GM12878 (cell line): ENCODE results near the gene MYO1D. TPM values are rescaled to one million over a fixed set of nuclear protein-coding genes. Genes with fewer than 3 reads are reported as not detected.

Experiments used
- ATAC-seq: fragments of 200-7000 bp; cut with Tn5 transposase; 3 replicates; pipeline ENCODE4 v1.9.1; 2020; ENCODE audit warnings: mild to moderate bottlenecking, moderate library complexity
- BruUV-seq: library from RNA; stranded (reverse); fragments of 400-500 nt; replicated peaks from 2 replicates; lab custom pipeline; 2021; lab: Mats Ljungman, UMichigan
- CTCF ChIA-PET: fragments of 300-600 bp; sonication (Branson Sonifier 250); formaldehyde crosslinking; extraction: SDS; loops from one replicate; lab custom pipeline; 2021; ENCODE audit warnings: inconsistent platforms; lab: Yijun Ruan, JAX
- POLR2A ChIA-PET: fragments of 350-600 bp; formaldehyde crosslinking; extraction: SDS; loops from one replicate; lab custom pipeline; 2021; ENCODE audit warnings: inconsistent platforms; lab: Charles Lee
- RAD21 ChIA-PET: fragments of 300-600 bp; sonication (Branson Sonifier 250); formaldehyde crosslinking; loops from one replicate; lab custom pipeline; 2023; ENCODE audit warnings: antibody characterized with exemption; ENCODE audit not compliant: unreplicated experiment; lab: Charles Lee
- SMC1A ChIA-PET: fragments of 300-600 bp; sonication (Branson Sonifier 250); formaldehyde crosslinking; loops from one replicate; lab custom pipeline; 2023; ENCODE audit not compliant: unreplicated experiment, uncharacterized antibody; lab: Charles Lee
- DNase-seq: peaks from one replicate; pipeline ENCODE4 v3.0.0-alpha.2; 2011; ENCODE audit warnings: low read depth, low spot score
- FAIRE-seq: peaks from 3 replicates; lab custom pipeline; 2011; peaks lifted over from hg19 to GRCh38; lab: Jason Lieb, UNC
- H2AFZ ChIP-seq: 2 replicates; pipeline ENCODE4 v1.6.0; 2011; ENCODE audit warnings: low read depth, low read length, control low read depth; ENCODE audit not compliant: control insufficient read depth
- H3K27ac ChIP-seq: 2 replicates; pipeline ENCODE4 v1.5.1; 2011; ENCODE audit warnings: control low read depth; ENCODE audit not compliant: control insufficient read depth, insufficient read depth
- H3K27me3 ChIP-seq, 2 experiments: replicated peaks in 1 of 2; 2 replicates each; pipeline versions ENCODE4 v1.6.0 to v1.6.1; 2011; ENCODE audit warnings: low read length in 1 of 2; ENCODE audit not compliant: control insufficient read depth in 2 of 2, insufficient read depth in 2 of 2
- H3K36me3 ChIP-seq, 2 experiments: 2 replicates each; pipeline ENCODE4 v1.5.1; 2011; ENCODE audit warnings: low read length in 1 of 2; ENCODE audit not compliant: control insufficient read depth in 2 of 2, insufficient read depth in 2 of 2
- H3K4me1 ChIP-seq: 2 replicates; pipeline ENCODE4 v1.6.1; 2011; ENCODE audit warnings: mild to moderate bottlenecking, low read length, moderate library complexity, mixed read lengths; ENCODE audit not compliant: control insufficient read depth, insufficient read depth
- H3K4me2 ChIP-seq: 2 replicates; pipeline ENCODE4 v1.6.0; 2011; ENCODE audit warnings: control low read depth; ENCODE audit not compliant: control insufficient read depth, insufficient read depth
- H3K4me3 ChIP-seq: fragments of 200-600 bp; sonication (generic); 2 replicates; pipeline ENCODE4 v1.5.1; 2016
- H3K79me2 ChIP-seq: 2 replicates; pipeline ENCODE4 v1.6.0; 2011; ENCODE audit warnings: low read length; ENCODE audit not compliant: control insufficient read depth, insufficient read depth
- H3K9ac ChIP-seq: 2 replicates; pipeline ENCODE4 v1.8.0; 2011; ENCODE audit warnings: low read length, control low read depth, mixed read lengths; ENCODE audit not compliant: control insufficient read depth, insufficient read depth
- H3K9me3 ChIP-seq: replicated peaks from 3 replicates; pipeline ENCODE4 v1.5.1; 2011; ENCODE audit warnings: mild to moderate bottlenecking, low read length; ENCODE audit not compliant: control insufficient read depth, insufficient read depth
- H4K20me1 ChIP-seq: 2 replicates; pipeline ENCODE4 v1.6.0; 2011; ENCODE audit not compliant: control insufficient read depth, insufficient read depth
- BMI1 ChIP-seq: fragments of 450-650 bp; IDR thresholded peaks from 2 replicates; pipeline ENCODE4 v1.6.1; 2016; ENCODE audit warnings: mild to moderate bottlenecking, moderate library complexity, borderline replicate concordance
- CBFB ChIP-seq: IDR thresholded peaks from 2 replicates; pipeline ENCODE4 v1.6.1; 2016; ENCODE audit warnings: antibody characterized with exemption, low read depth
- CHD4 ChIP-seq: fragments of 200-600 bp; sonication (generic); IDR thresholded peaks from 2 replicates; pipeline ENCODE4 v1.6.1; 2016; ENCODE audit warnings: mild to moderate bottlenecking
- CREB1 ChIP-seq: IDR thresholded peaks from 2 replicates; pipeline ENCODE4 v1.6.1; 2012; ENCODE audit warnings: low read depth, mild to moderate bottlenecking, inconsistent platforms
- FOS ChIP-seq: IDR thresholded peaks from 3 replicates; pipeline ENCODE4 v1.6.1; 2011; ENCODE audit warnings: borderline replicate concordance; ENCODE audit not compliant: insufficient read length; ENCODE audit errors: extremely low read depth
- HDAC6 ChIP-seq: fragments of 200-600 bp; sonication (generic); IDR thresholded peaks from one replicate; pipeline ENCODE4 v1.8.0; 2017; ENCODE audit warnings: antibody characterized with exemption; ENCODE audit not compliant: unreplicated experiment
- RELA ChIP-seq: fragments of 450-650 bp; IDR thresholded peaks from 2 replicates; pipeline ENCODE4 v1.8.0; 2014; ENCODE audit warnings: borderline replicate concordance; ENCODE audit not compliant: partially characterized antibody
- SIN3A ChIP-seq: IDR thresholded peaks from 2 replicates; pipeline ENCODE4 v1.6.1; 2012; ENCODE audit warnings: low read depth, low read length, improper control_type of control experiment
- SRF ChIP-seq, 2 experiments: IDR thresholded peaks; 2 replicates each; pipeline ENCODE4 v1.6.1; 2011; ENCODE audit warnings: low read depth in 2 of 2, low read length in 2 of 2, mild to moderate bottlenecking in 1 of 2, moderate library complexity in 1 of 2
- ZBED1 ChIP-seq: IDR thresholded peaks from 2 replicates; pipeline ENCODE4 v1.6.1; 2016; ENCODE audit warnings: borderline replicate concordance
- ZNF274 ChIP-seq: IDR thresholded peaks from one replicate; pipeline ENCODE4 v1.8.0; 2011; ENCODE audit not compliant: insufficient read length, insufficient read depth
- ZZZ3 ChIP-seq: IDR thresholded peaks from 2 replicates; pipeline ENCODE4 v1.6.1; 2011; ENCODE audit warnings: low read depth; ENCODE audit not compliant: control insufficient read depth, insufficient read length
- WGBS: methylation state at CpG from one replicate; pipeline ENCODE4 v1.1.6; 2016; ENCODE audit warnings: low lambda C conversion rate; ENCODE audit not compliant: insufficient replicate concordance, insufficient coverage; ENCODE audit errors: missing lambda C conversion rate; 5-methylcytosine and 5-hydroxymethylcytosine counted together
- in situ Hi-C: fragments of 300-500 bp; cut with MboI; formaldehyde crosslinking; loops from 9 replicates; pipeline ENCODE4 v1.14.3; 2018; ENCODE audit warnings: mixed read lengths
- intact Hi-C: fragments of 100-400 bp; cut with micrococcal nuclease; formaldehyde crosslinking; loops from one replicate; pipeline ENCODE4 v1.14.2; 2022; ENCODE audit not compliant: unreplicated experiment
- polyA plus RNA-seq, 11 experiments: library from polyadenylated mRNA; depleted of rRNA in 4 of 11; unstranded in 6 of 11; stranded (reverse) in 5 of 11; fragments of >200 nt; fragmentation: Nextera tagmentation in 4 of 11; fragmentation: Illumina TruSeq in 1 of 11; extraction: Ambion mirVana in 4 of 11; extraction: Trizol in 1 of 11; gene quantifications; 1 replicate in 1 of 11; 2 replicates in 10 of 11; pipeline versions ENCODE4 v1.2.1 to v1.2.3, GENCODE V29; 2011 to 2016; ENCODE audit warnings: inconsistent platforms in 2 of 11, missing spikeins in 2 of 11, low read depth in 1 of 11
- total RNA-seq, 4 experiments: library from RNA; depleted of rRNA in 3 of 4; stranded (reverse); fragments of >200 nt in 3 of 4; fragmentation: Illumina TruSeq in 1 of 4; extraction: Trizol in 1 of 4; gene quantifications; 2 replicates each; pipeline versions ENCODE4 v1.2.1 to v1.2.3, GENCODE V29; 2013 to 2021
- TF ChIP-seq, protein P1 (sequence below): fragments of 450-650 bp; formaldehyde crosslinking; IDR thresholded peaks from 2 replicates; pipeline ENCODE4 v1.4.0; 2022; ENCODE audit warnings: mild to moderate bottlenecking, moderate library complexity

MYO1D gene
- total and polyA plus RNA-seq, 10 of the 15 experiments (the other 5 are each of a cell fraction or from before 2014, with no cell fraction given), result 1.8 to 37.7 (median 25.4) TPM

DNA sequence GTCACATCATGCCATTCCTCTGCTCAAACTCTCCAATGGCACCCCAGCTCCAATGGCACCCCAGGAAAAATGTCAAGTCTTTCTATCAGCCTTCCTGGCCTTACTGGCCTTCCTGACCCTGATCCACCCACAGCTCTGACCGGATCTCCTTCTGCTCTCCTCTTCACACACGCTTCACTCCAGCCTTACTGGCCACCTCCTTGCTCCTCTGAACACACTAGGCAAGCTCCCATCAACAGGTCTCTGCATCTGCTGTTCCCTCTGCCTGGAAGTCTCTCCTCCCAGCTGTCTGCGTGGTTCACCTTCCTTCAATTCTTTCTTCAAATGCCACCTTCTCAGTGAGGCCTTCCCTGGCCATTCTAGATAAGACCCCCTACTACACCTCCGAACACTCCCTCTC is 43.4 kb downstream of the MYO1D start:
- 98% methylated on average over 4 of the region's 4 CpGs for WGBS

More for the DNA sequence above, 43.4 kb downstream of the MYO1D start:
- POLR2A ChIA-PET, result interaction anchor here (0.5 to 3.0 kb wide), 5 partner anchors 9 to 382 kb away, joined by 3 to 11 read pairs (median 9); partner anchors contain the start of gene MYO1D
- FAIRE-seq (no peak), ATAC-seq (no peak), DNase-seq (no peak)
- Histone ChIP-seq H3K4me3 (no peak overlapping the region), H2AFZ (no peak overlapping the region), H3K27ac (no peak overlapping the region), H3K79me2 (peaks cover 18% of the 10 kb centered on the region), H3K9ac (no peak overlapping the region), H3K36me3 (no peaks in the 10 kb centered on the region), H4K20me1 (no peaks in the 10 kb centered on the region), H3K27me3 (no peaks in the 10 kb centered on the region), H3K4me1 (peaks cover 59% of the 10 kb centered on the region), H3K9me3 (no peaks in the 10 kb centered on the region; the same call in 2 of the 3 replicates), H3K4me2 (no peak overlapping the region)
- RAD21 ChIA-PET, result interaction anchor here (12.3 kb wide), 1 partner anchor 42 kb away, joined by 198 read pairs; the partner anchor contains the start of gene MYO1D
- intact Hi-C loops (no loop called here), in situ Hi-C loops (no loop called here)
- no peak for TF ChIP-seq ZBED1
- no peak for TF ChIP-seq SRF (IDR thresholded peaks at IDR 0.05; ENCODE audit: low read depth in 2 of 2, low read length in 2 of 2)
- no peak for TF ChIP-seq ZZZ3
- no peak for TF ChIP-seq SIN3A
- TF ChIP-seq ZNF274, result no peak
- no peak for TF ChIP-seq HDAC6
- no peak for TF ChIP-seq BMI1
- no peak for TF ChIP-seq CHD4
- no peak for TF ChIP-seq CBFB
- TF ChIP-seq FOS, result no peak
- TF ChIP-seq, protein P1, sequence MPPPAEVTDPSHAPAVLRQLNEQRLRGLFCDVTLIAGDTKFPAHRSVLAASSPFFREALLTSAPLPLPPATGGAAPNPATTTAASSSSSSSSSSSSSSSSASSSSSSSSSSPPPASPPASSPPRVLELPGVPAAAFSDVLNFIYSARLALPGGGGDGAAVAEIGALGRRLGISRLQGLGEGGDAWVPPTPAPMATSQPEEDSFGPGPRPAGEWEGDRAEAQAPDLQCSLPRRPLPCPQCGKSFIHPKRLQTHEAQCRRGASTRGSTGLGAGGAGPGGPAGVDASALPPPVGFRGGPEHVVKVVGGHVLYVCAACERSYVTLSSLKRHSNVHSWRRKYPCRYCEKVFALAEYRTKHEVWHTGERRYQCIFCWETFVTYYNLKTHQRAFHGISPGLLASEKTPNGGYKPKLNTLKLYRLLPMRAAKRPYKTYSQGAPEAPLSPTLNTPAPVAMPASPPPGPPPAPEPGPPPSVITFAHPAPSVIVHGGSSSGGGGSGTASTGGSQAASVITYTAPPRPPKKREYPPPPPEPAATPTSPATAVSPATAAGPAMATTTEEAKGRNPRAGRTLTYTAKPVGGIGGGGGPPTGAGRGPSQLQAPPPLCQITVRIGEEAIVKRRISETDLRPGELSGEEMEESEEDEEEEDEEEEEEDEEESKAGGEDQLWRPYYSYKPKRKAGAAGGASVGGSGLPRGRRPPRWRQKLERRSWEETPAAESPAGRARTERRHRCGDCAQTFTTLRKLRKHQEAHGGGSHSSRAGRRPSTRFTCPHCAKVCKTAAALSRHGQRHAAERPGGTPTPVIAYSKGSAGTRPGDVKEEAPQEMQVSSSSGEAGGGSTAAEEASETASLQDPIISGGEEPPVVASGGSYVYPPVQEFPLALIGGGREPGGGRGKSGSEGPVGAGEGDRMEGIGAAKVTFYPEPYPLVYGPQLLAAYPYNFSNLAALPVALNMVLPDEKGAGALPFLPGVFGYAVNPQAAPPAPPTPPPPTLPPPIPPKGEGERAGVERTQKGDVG, result no peak
- no peak for TF ChIP-seq CREB1
- TF ChIP-seq RELA, result no peak
- CTCF ChIA-PET, result interaction anchor here (1.5 to 11.8 kb wide), 3 partner anchors 13 to 43 kb away, joined by 4 to 146 read pairs (median 5); partner anchors contain the start of gene MYO1D
- no TSS peak for BruUV-seq
- SMC1A ChIA-PET, result interaction anchor here (0.6 to 15.4 kb wide), 3 partner anchors 28 to 38 kb away, joined by 3 to 231 read pairs (median 51); partner anchors contain the start of gene MYO1D
